OCI-LY1 (cell line): ENCODE data around the gene ARL3.
"Not testable (repeated sequence)": the region's sequence is repeated elsewhere in the genome, so short reads cannot be mapped to it uniquely, and the experiment has no call there.

Source experiments
- H2AFZ ChIP-seq: fragments of 200-600 bp; sonication (generic), shearing (Covaris generic); 2 replicates; pipeline ENCODE4 v1.6.0; 2014; ENCODE audit warnings: antibody characterized with exemption, mild to moderate bottlenecking, low read length
- H3F3A ChIP-seq: fragments of 200-600 bp; sonication (generic), shearing (Covaris generic); 2 replicates; pipeline ENCODE4 v1.6.0; 2014; ENCODE audit warnings: mild to moderate bottlenecking, antibody characterized with exemption, low read length, moderate library complexity; ENCODE audit not compliant: insufficient read depth
- H3K27ac ChIP-seq: fragments of 200-600 bp; sonication (generic); 2 replicates; pipeline ENCODE4 v1.5.1; 2014; ENCODE audit warnings: low read length, mixed run types, mild to moderate bottlenecking, low read depth; ENCODE audit not compliant: poor library complexity, severe bottlenecking
- H3K27me3 ChIP-seq: fragments of 200-600 bp; sonication (generic); 2 replicates; pipeline ENCODE4 v1.6.0; 2014; ENCODE audit warnings: antibody characterized with exemption, mild to moderate bottlenecking, low read length, moderate library complexity; ENCODE audit not compliant: insufficient read depth
- H3K36me3 ChIP-seq: fragments of 200-600 bp; sonication (generic); 2 replicates; pipeline ENCODE4 v1.6.1; 2014; ENCODE audit warnings: mild to moderate bottlenecking, antibody characterized with exemption, low read length, moderate library complexity, mixed read lengths; ENCODE audit not compliant: insufficient read depth
- H3K4me1 ChIP-seq: fragments of 200-600 bp; sonication (generic); 2 replicates; pipeline ENCODE4 v1.5.1; 2014; ENCODE audit warnings: mild to moderate bottlenecking, low read length, moderate library complexity; ENCODE audit not compliant: insufficient read depth, severe bottlenecking
- H3K4me2 ChIP-seq: fragments of 200-600 bp; sonication (generic), shearing (Covaris generic); 2 replicates; pipeline ENCODE4 v1.6.1; 2014; ENCODE audit warnings: low read length
- H3K4me3 ChIP-seq: fragments of 200-600 bp; sonication (generic); 2 replicates; pipeline ENCODE4 v1.5.1; 2014; ENCODE audit warnings: low read length, low read depth, mild to moderate bottlenecking, mixed read lengths; ENCODE audit not compliant: poor library complexity, severe bottlenecking
- H3K79me2 ChIP-seq: fragments of 200-600 bp; shearing (Covaris generic); 2 replicates; pipeline ENCODE4 v1.6.1; 2016; ENCODE audit warnings: mixed run types, low read length, mixed read lengths; ENCODE audit not compliant: insufficient read depth
- H3K9ac ChIP-seq: fragments of 200-600 bp; sonication (generic), shearing (Covaris generic); 2 replicates; pipeline ENCODE4 v1.6.1; 2014; ENCODE audit warnings: mild to moderate bottlenecking, low read length, mixed read lengths
- H3K9me2 ChIP-seq: fragments of 200-600 bp; sonication (generic), shearing (Covaris generic); 2 replicates; pipeline ENCODE4 v1.6.1; 2014; ENCODE audit warnings: low read depth, mild to moderate bottlenecking, low read length, mixed read lengths
- H3K9me3 ChIP-seq: fragments of 200-600 bp; shearing (Covaris generic); 2 replicates; pipeline ENCODE4 v1.6.1; 2014; ENCODE audit warnings: low read length, mixed read lengths
- H4K20me1 ChIP-seq: fragments of 200-600 bp; sonication (generic), shearing (Covaris generic); 2 replicates; pipeline ENCODE4 v1.6.0; 2016; ENCODE audit warnings: mild to moderate bottlenecking, low read length; ENCODE audit not compliant: insufficient read depth
- CTCF ChIP-seq: fragments of 200-600 bp; sonication (generic), shearing (Covaris generic); IDR thresholded peaks from 2 replicates; pipeline ENCODE4 v1.5.1; 2017; ENCODE audit warnings: mild to moderate bottlenecking, antibody characterized with exemption, low read length, moderate library complexity, mixed read lengths
- EZH2 ChIP-seq: fragments of 200-600 bp; sonication (generic), shearing (Covaris generic); IDR thresholded peaks from 2 replicates; pipeline ENCODE4 v1.8.0; 2017; ENCODE audit warnings: borderline replicate concordance, mixed run types, mild to moderate bottlenecking, antibody characterized with exemption, low read length, moderate library complexity, mixed read lengths

ARL3 gene

GRCh38 chr10:102720337-102720736, 6.1 kb upstream of the ARL3 start:
- Histone ChIP-seq H3K36me3 (peaks cover 30% of the 10 kb centered on the region), H3K9me2 (no peaks in the 10 kb centered on the region), H3K79me2 (peaks cover 7% of the 10 kb centered on the region; the same call in 1 of the 2 replicates), H3K4me1 (peaks cover 29% of the 10 kb centered on the region), H3K27ac (no peak overlapping the region), H3K27me3 (no peaks in the 10 kb centered on the region), H3K4me3 (no peak overlapping the region), H4K20me1 (no peaks in the 10 kb centered on the region), H3K9me3 (no peaks in the 10 kb centered on the region), H2AFZ (no peak overlapping the region), H3K4me2 (no peak overlapping the region), H3K9ac (no peak overlapping the region), H3F3A (no peaks in the 10 kb centered on the region)
- TF ChIP-seq EZH2 (no peak), CTCF (no peak)

GRCh38 chr10:102718220-102718619, 4.0 kb upstream of the ARL3 start:
- H3K4me2 ChIP-seq: peak overlapping the region; percentile 46; the same call in 1 of the 2 replicates
- peaks cover 23% of the 10 kb centered on the region; the same call in 1 of the 2 replicates for H3K36me3 ChIP-seq
- no peak overlapping the region for H2AFZ ChIP-seq
- H3K27me3 ChIP-seq: no peaks in the 10 kb centered on the region
- H3K4me1 ChIP-seq: peaks cover 32% of the 10 kb centered on the region
- H3K9ac ChIP-seq: no peak overlapping the region; the same call in 1 of the 2 replicates
- peak overlapping the region; percentile 10 for H3K27ac ChIP-seq
- H3F3A ChIP-seq: no peaks in the 10 kb centered on the region
- no peak for TF ChIP-seq EZH2
- TF ChIP-seq CTCF: no peak
- no peaks in the 10 kb centered on the region for H3K9me3 ChIP-seq
- peaks cover 7% of the 10 kb centered on the region; the same call in 1 of the 2 replicates for H3K79me2 ChIP-seq
- H3K9me2 ChIP-seq: no peaks in the 10 kb centered on the region
- H4K20me1 ChIP-seq: no peaks in the 10 kb centered on the region
- H3K4me3 ChIP-seq: no peak overlapping the region

GRCh38 chr10:102716900-102717565, 2.8 kb upstream of the ARL3 start:
- H3K27ac ChIP-seq: peak overlapping the region; percentile 40
- not testable (repeated sequence) for H3F3A ChIP-seq, H3K9me3 ChIP-seq, H3K9me2 ChIP-seq, H3K79me2 ChIP-seq, H3K27me3 ChIP-seq, H2AFZ ChIP-seq, H4K20me1 ChIP-seq
- H3K9ac ChIP-seq: peak overlapping the region; percentile 15; the same call in 1 of the 2 replicates
- peak overlapping the region; percentile 29 for H3K4me3 ChIP-seq
- H3K36me3 ChIP-seq: peaks cover 20% of the 10 kb centered on the region; the same call in 1 of the 2 replicates
- H3K4me2 ChIP-seq: peak overlapping the region; percentile 92; the same call in 1 of the 2 replicates
- H3K4me1 ChIP-seq: peaks cover 44% of the 10 kb centered on the region

- Histone ChIP-seq H3K79me2 (peaks cover 7% of the 10 kb centered on the region; the same call in 1 of the 2 replicates), H3F3A (no peaks in the 10 kb centered on the region), H2AFZ (no peak overlapping the region), H3K36me3 (peaks cover 16% of the 10 kb centered on the region; the same call in 1 of the 2 replicates), H3K4me2 (peak overlapping the region; percentile 92), H3K9me2 (no peaks in the 10 kb centered on the region), H3K9me3 (no peaks in the 10 kb centered on the region), H3K4me1 (peaks cover 55% of the 10 kb centered on the region), H3K4me3 (peak overlapping the region; percentile 93), H3K9ac (peak overlapping the region; percentile 85), H3K27ac (peak overlapping the region; percentile 28), H3K27me3 (no peaks in the 10 kb centered on the region), H4K20me1 (no peaks in the 10 kb centered on the region)
- TF ChIP-seq EZH2 (no peak), CTCF (no peak)
Measured at GRCh38 chr10:102715880-102716279, 1.7 kb upstream of the ARL3 start.
